Left lobe of liver (tissue), 2 donors: ENCODE results near the gene BCOR. TPM values are rescaled to one million over a fixed set of nuclear protein-coding genes. Genes with fewer than 3 reads are reported as not detected.

Experiments
- ATAC-seq: fragments of 200-7000 bp; cut with Tn5 transposase; one replicate; pipeline ENCODE4 v1.9.1; 2020; ENCODE audit warnings: mild to moderate bottlenecking, moderate library complexity
- DNase-seq: peaks from one replicate; pipeline ENCODE4 v3.0.0-alpha.2; 2020; ENCODE audit warnings: low spot score
- total RNA-seq: library from RNA; stranded (reverse); gene quantifications from one replicate; pipeline ENCODE4 v1.2.1, GENCODE V29; 2021
- donor health status: DM: no; HTN: no; CAD: no; lungs with moderate emphysema.
- donor health status: DM: no; HTN: yes; CAD: no.

Gene BCOR
- total RNA-seq, 1 donor from 2014 or later = 10.5 TPM

DNA sequence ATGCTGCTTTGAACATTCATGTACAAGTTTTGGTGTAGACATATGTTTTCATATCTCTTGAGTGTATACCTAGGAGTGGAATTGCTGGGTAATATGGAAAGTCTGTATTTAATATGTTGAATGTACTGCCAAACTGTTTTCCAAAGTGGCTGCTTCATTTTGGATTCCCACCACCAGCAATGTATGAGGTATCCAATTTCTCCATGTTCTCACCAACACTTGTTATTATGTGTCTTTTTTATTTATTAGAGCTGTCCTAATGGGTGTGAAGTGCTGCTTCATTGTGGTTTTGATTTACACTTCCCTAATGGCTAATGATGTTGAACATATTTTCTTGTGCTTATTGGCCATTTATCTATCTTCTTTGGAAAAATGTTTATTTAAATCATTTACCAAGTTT lies 60.4 kb downstream of the BCOR start:
- DNase-seq (no peak), ATAC-seq (no peak)

DNA sequence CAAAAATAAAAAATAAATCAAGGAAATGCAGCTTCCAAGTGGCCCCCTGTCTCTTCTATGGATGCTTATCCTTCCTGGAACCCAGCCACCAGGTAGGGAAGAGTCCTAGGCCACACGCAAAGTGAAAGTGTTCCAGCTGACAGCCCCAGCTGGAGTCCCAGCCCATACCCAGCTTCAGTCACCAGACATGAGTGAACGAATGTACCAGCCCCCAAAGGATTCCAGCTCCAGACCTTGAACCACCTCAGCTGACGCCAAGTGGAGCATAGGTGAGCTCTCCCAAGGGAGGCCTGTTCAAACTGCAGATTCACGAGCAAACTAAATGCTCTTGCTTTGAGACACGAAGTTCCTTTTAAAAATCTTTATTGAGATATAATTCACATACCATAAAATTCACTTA lies 62.0 kb downstream of the BCOR start:
- DNase-seq = peak; percentile 47
- peak; percentile 86 for ATAC-seq

DNA sequence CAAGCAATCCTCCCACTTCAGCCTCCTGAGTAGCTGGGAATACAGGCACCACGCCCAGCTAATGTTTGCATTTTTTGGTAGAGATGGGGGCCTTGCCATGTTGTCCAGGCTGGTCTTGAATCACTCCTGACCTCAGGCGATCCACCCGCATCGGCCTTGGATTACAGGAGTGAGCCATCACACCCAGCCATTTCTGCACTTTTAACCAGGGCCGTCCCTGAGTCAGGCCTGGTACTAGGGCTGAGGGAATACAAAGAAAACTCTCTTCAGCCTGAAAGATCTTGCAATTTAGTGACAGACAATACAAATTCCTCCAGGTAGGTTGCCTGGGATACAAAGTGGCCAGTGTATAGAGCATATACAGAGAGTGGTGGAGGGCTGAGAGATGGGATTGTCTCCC lies 65.8 kb downstream of the BCOR start:
- ATAC-seq (no peak), DNase-seq (no peak)

DNA sequence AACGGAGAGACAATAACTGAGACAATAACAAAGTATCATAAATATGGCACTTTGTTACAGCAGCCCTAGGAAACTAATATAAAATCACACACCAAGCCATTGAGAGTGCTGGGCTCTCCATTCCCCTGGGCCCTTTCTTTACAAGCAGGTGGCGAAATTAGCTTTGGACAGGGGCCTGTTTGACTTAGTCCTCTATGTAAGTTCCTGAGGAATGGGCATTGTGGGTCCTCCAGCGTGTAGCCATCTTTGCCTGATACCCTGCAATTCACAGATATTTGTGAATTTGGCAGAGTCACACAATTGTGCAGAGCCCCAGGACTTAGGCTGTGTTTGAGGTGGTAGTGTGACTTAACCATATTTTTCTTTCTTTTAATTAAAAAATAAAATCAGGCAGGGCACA lies 67.6 kb downstream of the BCOR start:
- ATAC-seq = no peak
- DNase-seq = no peak

DNA sequence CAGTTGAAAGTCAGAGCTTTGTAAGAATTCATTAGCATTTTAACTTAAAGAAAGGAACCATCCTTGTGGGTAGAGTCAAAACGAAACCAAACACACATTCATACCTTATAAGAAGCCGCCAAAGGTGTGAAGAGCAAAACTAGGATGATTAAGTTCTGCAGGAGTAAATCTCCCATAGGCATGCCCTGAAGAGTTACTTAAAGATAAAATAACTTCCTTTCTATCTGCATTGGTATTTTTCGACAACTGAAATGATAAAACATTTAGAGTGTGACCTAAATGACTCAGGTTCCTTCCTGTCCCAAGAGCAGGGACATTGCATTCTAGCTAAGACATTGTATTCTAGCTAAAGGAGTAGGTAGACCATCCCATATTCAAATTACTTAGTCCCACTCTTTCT lies 75.3 kb downstream of the BCOR start:
- ATAC-seq (no peak), DNase-seq (no peak)

DNA sequence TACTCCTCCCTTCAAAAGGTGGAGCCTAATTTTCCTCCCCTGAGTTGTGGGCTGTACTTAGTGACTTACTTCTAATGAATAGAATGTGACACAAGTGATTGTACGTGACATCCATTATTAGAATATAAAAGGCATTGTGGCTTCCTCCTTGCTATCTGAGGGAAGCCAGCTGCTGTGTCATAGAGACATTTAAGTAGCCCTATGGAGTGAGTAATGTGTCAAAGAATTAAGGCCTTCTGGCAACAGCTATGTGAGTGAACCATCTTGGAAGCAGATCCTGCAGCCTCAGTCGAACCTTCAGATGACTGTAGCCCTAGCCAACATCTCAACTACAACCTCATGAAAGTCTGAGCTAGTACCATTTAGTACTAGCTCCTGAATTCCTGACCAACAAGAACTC lies 76.1 kb downstream of the BCOR start:
- no peak for DNase-seq
- ATAC-seq = no peak

DNA sequence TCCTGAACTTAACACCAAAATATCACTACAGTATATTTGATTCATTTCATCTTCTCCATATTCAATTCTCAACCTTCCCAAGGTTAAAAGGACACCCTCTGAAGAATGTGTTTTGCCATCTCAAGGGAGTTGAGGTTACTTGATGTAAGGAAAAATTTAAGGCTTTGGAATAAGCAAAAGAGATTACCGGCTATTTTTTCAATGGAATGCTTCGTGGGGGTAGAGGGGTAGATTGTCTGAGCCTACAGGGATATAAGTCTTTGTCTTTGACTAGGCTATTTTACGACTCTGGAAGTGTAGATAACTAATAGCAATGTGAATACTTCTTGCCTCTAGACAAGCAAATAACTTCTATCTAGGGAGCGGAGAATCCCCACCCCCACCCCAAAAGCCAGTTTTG lies 78.2 kb downstream of the BCOR start:
- ATAC-seq (no peak), DNase-seq (no peak)

DNA sequence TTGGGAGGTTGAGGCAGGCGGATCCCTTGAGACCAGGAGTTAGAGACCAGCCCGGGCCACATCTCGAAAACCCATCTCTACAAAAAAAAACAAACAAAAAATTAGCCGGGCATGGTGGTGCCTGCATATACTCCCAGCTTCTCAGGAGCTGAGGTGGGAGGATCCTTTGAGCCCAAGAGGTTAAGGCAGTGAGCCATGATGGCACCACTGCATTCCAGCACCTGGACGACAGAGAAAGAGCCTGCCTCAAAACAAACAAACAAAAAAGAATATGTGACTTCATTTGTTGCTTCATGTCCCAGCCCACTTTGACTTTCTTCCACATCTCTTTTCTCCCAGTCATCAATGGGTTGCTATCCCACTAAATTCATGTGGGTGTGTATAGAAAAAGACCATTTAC lies 79.7 kb downstream of the BCOR start:
- ATAC-seq (no peak), DNase-seq (no peak)

DNA sequence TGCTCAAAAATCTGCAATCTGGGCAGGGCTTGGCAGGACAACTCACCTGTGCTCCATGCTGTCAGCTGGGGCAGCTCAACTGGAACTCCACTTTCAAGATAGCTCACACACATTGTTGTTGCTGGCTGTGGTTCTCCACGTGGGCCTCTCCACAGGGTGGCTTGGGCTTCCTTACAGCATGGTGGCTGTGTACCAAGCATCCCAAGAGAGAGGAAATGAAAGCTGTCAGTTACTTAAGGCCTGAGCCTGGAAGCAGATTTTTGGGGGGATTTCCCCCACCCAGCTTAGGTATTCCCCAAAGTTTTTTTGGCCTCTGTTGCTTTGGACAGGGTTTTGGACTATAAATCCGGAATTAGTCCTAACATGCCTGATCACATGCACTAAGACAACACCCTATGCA lies 81.0 kb downstream of the BCOR start:
- DNase-seq (no peak), ATAC-seq (no peak)

DNA sequence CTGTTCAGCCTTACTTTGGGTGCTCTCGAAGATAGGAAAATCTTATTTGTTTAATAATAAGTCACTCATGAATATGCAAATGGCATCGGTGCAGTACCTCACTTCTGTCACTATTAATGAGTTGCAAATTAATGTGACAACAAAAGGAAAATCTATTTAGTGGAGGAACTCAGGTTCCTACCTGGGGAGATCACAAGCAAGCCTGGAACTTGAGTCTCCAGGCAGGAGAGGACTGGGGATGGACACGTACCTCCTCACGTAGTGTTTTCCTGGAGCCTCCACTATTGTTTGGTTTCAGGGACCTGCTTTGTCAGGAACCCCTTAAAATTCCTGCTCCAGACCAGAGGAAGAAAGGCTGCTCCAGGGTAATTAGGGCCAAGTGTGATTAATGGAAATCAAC lies 82.1 kb downstream of the BCOR start:
- DNase-seq (no peak), ATAC-seq (no peak)

DNA sequence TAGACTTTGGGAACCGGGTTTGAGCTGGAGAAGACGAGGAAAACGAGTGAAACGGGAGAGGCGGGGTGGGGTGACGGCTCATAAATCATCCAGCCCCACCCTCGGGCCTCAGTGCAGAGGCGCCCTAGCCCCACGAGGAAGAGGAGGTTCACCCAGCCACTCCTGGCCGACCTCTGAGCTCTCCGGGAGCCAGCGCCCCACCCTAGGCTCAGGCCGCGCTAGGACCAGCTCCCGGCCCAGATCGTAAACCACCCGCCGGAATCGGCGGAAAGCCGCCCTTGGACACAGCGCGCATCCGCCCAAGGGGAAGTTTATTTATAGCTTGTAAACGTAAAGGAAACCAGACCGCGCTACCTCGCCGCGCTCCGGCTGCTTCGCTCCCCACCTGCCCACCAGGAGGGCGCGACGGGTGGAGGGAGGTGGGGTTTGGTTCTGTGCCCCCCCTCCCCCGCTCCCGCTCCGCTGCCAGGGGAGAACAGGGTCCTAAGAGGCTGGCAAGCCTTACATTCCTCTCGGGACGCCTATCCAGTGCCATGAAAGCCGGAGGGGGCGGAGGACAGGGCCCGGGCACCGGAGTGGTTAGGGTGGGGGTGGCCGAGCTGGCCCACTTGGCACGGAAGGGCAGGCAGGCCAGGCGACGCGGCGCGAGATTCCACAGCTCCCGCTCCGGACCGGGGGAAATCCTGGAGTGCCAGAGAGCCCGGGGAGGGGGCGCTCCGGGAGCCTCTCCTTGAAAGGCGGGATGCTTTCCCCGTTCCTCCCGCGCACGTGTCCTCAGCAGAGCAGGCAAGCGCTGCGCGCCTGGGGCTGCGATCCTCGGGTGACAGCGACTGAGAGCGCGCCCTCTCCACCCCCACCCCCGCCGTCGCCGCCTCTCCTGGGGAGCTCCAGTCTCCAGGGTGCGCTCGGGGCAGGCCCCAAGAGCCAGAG lies 84.2 kb downstream of the BCOR start:
- peak; percentile 59 for ATAC-seq
- DNase-seq = peak; percentile 69

DNA sequence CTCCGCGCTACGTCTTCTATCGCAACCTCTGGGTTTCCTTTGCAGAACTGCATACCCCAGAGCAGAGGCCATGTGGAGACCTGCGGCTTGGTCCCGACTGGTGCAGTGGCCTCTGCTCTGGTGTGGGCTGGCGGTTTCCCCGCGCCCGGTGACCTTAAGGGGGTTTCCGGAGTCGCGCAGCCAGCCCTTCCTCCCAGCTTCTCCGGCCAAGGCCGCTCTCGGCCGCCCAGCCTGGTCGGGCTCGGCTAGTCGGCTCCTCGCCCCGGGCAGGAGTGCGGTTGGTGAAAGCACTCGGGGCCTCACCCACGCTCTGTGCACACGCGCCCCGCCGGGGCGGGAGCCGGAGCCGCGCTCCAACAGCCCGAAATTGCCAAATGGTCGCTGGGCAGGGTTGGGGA lies 84.9 kb downstream of the BCOR start:
- DNase-seq (peak; percentile 52), ATAC-seq (peak; percentile 47)

DNA sequence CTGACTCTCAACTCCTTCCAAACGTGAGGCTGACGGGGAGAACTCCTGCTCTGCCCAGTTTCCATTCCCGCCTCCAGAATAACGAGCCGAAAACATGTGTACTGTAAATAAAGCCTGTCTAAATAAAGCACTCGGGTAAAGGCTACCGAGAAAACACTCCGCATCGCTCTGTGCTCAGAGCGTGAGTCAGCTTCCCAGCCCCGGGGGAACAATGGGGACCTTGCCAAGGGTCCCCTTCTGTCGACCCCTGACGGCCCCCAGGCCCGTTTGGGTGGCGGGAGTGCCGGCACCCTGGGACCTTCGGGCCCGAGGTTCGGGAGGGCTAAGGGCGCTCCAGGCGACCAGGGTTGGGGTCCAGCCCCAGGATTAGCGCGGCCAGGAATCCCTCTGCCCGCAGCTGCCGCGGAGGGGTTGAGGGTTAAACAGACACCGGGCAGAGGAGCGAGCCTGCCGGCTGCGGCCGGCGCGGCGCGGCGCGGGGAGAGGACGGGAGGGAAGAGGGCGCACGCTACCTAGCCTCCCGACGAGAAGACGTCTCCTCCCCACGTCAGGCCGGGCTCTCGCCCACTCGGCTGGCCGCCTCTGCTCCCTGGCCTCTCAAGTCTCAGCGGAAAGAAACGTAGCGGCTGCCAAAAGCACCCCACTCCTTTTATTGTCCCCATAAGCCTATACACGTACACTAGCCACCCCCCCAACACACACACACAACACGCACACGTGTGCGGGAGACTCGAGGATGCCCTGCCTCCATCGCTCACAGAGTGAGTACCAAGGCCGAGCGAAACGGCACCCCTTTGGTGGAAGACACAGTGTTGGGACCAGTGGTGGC lies 85.5 kb downstream of the BCOR start:
- ATAC-seq = peak; percentile 27
- peak; percentile 47 for DNase-seq

DNA sequence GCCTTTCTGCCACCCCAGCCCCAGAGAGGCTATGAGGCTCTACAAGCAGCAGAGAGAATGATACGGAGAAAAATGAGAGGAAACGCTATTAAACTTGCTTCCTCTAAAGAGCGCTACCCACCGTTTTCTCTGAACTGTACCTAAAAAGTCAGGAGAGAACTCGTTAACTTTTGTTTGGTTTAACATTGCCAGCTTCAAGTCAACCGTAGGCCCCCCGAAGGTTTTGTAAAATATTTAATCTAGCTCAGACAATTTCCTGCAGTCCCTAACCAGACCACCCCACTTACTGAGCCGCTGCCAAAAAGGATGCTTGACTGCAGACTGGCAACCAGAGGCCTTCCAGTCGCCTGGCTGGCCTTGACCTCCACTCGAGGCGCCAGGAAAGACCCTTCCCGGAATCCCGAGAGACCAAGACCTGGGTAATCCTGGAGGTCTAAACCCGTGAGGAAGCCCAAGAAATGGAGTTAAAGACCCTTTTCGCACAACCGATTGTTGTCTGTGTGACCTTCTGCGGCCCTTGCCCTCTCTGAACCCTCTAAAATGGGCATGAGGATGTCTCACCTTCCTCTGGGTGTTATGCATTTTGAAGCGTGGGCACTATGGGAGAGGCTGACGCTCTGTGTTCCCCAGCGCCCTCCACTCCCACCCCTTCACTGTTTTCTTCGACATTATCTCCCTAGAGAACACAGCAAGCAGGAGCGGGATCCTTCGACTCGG lies 86.3 kb downstream of the BCOR start:
- no peak for DNase-seq
- no peak for ATAC-seq

DNA sequence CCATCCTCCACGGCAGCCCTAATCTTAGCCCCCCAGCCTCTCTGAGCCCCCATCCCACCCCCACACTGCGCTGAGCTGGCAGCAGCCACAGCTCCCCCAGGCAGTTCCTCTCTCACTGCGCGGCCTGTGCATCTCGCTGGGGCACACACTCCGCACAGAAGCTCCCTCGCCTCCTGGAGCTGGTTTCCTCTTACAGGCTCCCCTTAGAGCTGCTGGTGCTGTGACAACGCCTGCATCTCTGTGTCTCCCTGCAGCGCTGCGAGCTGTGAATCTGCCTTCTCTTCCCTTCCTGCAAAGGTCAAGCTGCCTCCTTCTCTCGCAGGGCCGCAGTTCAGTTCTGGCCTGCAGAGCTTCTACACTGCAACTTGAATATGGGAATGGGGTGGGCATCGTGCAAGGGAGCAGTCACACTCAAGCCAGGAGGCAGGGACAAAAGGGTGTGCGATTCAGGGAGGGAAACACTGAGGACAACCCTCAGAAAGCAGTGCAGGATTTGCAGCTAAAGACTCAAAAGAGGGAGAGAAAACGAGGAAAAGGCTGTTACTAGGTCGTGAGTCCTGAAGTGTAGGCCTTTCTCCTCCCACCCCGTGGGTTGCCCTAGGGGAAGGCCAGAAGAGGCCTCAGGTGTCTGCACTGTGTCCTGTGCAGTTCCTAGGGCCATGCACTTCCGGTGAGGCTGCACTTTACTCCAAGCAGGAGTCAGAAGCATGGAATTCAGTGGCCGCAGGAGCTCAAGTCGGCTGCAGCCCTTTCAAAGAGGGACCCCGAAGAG lies 87.0 kb downstream of the BCOR start:
- ATAC-seq = no peak

DNA sequence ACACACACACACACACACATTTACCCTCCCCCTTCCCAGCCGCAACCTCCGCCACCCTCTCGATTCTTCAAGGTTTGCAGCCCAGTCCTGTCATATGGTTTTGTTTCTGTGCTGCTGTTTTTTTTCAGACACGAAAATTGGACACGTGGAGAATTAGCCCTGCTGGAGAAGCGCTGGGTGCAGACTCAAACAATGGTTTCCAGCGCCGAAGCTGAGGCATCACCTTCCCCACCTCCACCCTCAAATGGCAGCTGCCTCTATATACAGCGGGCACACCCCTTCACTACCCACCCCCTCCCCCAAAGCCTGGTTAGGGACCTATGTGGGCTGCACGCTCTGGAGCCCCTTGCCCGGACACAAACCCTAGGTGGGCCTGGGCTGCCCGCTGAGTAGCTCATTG lies 87.9 kb downstream of the BCOR start:
- DNase-seq = no peak

More for the DNA sequence above, 87.0 kb downstream of the BCOR start:
- no peak for DNase-seq

DNA sequence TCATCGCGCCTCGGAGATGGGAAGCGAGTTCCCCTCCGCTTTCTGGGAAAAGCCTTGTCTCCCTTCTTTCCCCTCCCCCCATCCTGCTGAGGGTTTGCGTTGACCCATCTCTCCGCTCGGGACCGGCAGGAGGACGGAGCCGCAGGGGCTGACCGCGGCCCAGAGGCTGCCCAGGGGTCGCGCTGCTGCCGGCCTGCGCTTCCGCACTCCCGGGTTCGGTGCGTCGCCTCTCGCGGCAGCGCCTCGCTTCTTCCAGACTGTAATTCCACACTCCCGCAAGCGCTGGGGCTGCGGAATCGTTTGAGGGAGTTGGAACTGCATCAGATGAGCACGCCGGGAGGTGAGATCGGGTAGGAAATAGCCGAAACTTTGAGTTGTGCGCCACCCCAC lies 88.3 kb downstream of the BCOR start:
- DNase-seq (no peak), ATAC-seq (no peak)

More for the DNA sequence above, 87.9 kb downstream of the BCOR start:
- ATAC-seq = no peak

DNA sequence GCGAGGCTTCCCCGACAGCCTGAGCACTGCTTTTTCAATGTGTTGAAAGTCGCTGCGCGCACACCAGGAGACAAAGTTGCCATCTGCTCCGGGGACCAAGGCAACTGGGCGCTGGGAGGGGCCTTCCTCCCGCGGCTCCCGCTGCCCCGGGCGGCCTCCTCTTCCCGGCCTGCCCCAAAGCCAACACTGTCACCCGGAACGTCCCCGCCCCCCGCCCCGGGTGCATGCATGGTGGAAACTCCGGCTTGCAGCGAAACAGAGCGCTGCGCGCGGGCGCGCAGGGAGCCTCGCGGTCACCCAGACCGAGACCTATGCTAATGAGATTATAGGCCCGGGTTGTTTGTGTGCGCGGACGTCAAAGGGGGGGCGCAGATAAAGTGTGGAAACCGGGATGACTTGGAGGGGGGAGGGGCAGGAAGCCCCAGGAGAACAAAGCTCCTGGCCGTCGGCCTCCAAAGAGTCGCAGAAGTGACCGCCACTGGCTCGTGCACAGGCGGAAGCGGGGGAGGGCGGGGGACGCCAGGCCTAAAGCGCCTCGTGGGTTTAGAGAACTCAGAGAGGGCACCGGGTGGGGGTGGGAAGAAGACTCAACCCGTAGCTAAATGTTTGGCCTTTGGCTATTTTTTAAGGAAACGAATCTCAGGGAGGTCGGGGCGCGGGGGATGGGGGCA lies 88.8 kb downstream of the BCOR start:
- ATAC-seq = no peak
- DNase-seq = no peak

DNA sequence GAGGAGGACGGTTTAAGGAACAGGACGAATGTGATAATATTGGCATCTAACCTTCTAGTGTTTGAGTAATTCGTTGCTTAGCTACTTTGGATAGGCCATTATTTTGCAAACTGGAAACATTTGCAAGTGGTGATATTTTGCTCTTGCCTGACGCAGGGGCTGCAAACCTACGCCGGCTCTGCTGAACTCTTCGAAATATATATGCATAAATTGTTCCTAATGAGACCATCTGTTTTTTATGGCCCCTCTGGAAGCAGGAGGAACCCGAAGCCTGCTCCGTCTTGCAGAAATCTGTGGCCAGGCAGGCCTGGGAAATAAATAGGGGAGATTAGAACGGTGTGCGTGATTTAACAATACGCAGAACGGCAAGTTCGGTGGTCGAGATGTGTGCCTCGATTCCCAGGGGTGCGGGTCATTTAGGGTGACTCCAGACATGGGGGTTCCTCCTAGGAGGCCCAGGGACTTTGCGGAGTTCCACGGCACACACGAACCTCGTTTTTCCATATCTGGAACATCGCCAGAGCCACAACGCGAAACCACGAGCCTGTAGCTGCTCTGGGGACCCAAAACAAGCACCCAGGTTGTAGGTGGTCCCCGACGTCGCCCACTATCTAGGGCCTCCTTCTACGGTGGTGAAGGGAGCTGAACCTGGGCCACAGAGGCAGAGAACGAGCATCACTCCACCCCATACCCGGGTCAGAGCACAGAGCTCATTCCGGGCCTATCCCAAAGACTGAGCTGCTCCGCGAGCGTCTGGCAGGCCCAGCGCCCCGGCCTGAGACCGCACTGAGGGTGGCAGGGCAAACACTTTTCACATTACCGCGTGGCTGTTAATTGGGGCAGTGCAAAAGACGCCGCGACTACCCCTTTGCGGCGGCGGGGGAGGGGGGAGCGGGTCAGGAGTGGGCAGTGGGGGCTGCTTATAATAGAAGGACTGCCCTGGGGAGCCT lies 89.7 kb downstream of the BCOR start:
- DNase-seq (no peak), ATAC-seq (no peak)
